Spinal cord (tissue), 10 donors: ENCODE data around the gene LRRC66. TPM values are rescaled to one million over a fixed set of nuclear protein-coding genes. Genes with fewer than 3 reads are reported as not detected.

Source experiments
- DNase-seq, 6 donors: peaks; one replicate each; pipeline versions ENCODE4 v3.0.0 to v3.0.0-alpha.2; 2013 to 2015; ENCODE audit warnings: low spot score in 6 of 6, low read depth in 4 of 6
- H3K27ac ChIP-seq: one replicate; pipeline ENCODE4 v1.5.1; 2013; ENCODE audit warnings: low read depth, low read length, control low read depth
- H3K27me3 ChIP-seq: one replicate; pipeline ENCODE4 v1.6.1; 2013; ENCODE audit warnings: low read length; ENCODE audit not compliant: control insufficient read depth, insufficient read depth
- H3K36me3 ChIP-seq: one replicate; pipeline ENCODE4 v1.6.1; 2013; ENCODE audit warnings: low read length; ENCODE audit not compliant: control insufficient read depth, insufficient read depth
- H3K4me1 ChIP-seq: one replicate; pipeline ENCODE4 v1.6.1; 2013; ENCODE audit warnings: low read length; ENCODE audit not compliant: control insufficient read depth, insufficient read depth
- H3K4me3 ChIP-seq: one replicate; pipeline ENCODE4 v1.5.1; 2013; ENCODE audit warnings: low read depth, low read length, control low read depth
- H3K9me3 ChIP-seq: one replicate; pipeline ENCODE4 v1.6.1; 2013; ENCODE audit warnings: low read length; ENCODE audit not compliant: control insufficient read depth, insufficient read depth
- WGBS: methylation state at CpG from one replicate; pipeline ENCODE4 v1.1.5; 2013; ENCODE audit warnings: missing lambda C conversion rate; ENCODE audit not compliant: insufficient coverage; 5-methylcytosine and 5-hydroxymethylcytosine counted together
- long read RNA-seq, 4 donors: transcript quantifications; one replicate each; lab custom pipeline, GENCODE V29; 2026
- polyA plus RNA-seq, 2 donors: library from polyadenylated mRNA; unstranded; fragments of 120-200 nt; gene quantifications; one replicate each; pipeline ENCODE4 v1.2.1, GENCODE V29; 2013; ENCODE audit not compliant: insufficient read length in 2 of 2
- total RNA-seq, 2 donors: library from RNA; depleted of rRNA in 1 of 2; stranded (reverse); fragments of 120-200 nt in 1 of 2; fragments of >200 nt in 1 of 2; gene quantifications; one replicate each; pipeline versions ENCODE4 v1.2.3 to v1.2.4, GENCODE V29; 2013 to 2014
- donor health status: healthy.

The LRRC66 gene
- under 1 TPM; 0.30 to 0.88 TPM for total RNA-seq
- polyA plus RNA-seq, result under 1 TPM; 0.82 to 0.86 TPM
- long read RNA-seq, donor 1, result 0 reads
- long read RNA-seq, donor 2, result 0 reads
- long read RNA-seq, donor 3, result 0 reads
- long read RNA-seq, donor 4, result 0 reads

- H3K27ac ChIP-seq, result no peak within 1 kb of the TSS
- peaks cover 15% of the 10 kb centered on the region for H3K36me3 ChIP-seq
- H3K4me1 ChIP-seq, result no peaks in the 10 kb centered on the region
- 96% methylated on average over 3 of the region's 6 CpGs for WGBS
- DNase-seq, result no peak
- no peaks in the 10 kb centered on the region for H3K9me3 ChIP-seq
- H3K27me3 ChIP-seq, result no peaks in the 10 kb centered on the region
- no peak within 1 kb of the TSS for H3K4me3 ChIP-seq
These were observed at the start of gene LRRC66 for GRCh38 chr4:52019936-52020657. Gene LRRC66 (minus strand): TSS chr4:52020363. CDS start chr4:52017613, 2,750 bp downstream.

- H3K4me3 ChIP-seq, result no peak overlapping the region
- no peaks in the 10 kb centered on the region for H3K4me1 ChIP-seq
- no peaks in the 10 kb centered on the region for H3K36me3 ChIP-seq
- no peaks in the 10 kb centered on the region for H3K9me3 ChIP-seq
- H3K27ac ChIP-seq, result no peak overlapping the region
- 100% methylated on average over 1 of the region's 1 CpG for WGBS
- DNase-seq, result peak in 1 of 6 donors; percentile 33
- H3K27me3 ChIP-seq, result peaks cover 3% of the 10 kb centered on the region
These were observed 49.4 kb upstream of the LRRC66 start for GRCh38 chr4:52069571-52069970.

- Histone ChIP-seq H3K27me3 (no peaks in the 10 kb centered on the region), H3K4me1 (no peaks in the 10 kb centered on the region), H3K4me3 (no peak overlapping the region), H3K27ac (no peak overlapping the region), H3K9me3 (no peaks in the 10 kb centered on the region), H3K36me3 (no peaks in the 10 kb centered on the region)
- WGBS, result no CpG with 5 or more reads among the region's 3 CpGs
- peak in 3 of 6 donors; percentile 4 to 56 (median 15) for DNase-seq
These were observed 39.2 kb upstream of the LRRC66 start for GRCh38 chr4:52059372-52059771.

- H3K4me3 ChIP-seq, result no peak overlapping the region
- DNase-seq, result no peak
- H3K9me3 ChIP-seq, result no peaks in the 10 kb centered on the region
- H3K27ac ChIP-seq, result no peak overlapping the region
- no peaks in the 10 kb centered on the region for H3K36me3 ChIP-seq
- no peaks in the 10 kb centered on the region for H3K4me1 ChIP-seq
- H3K27me3 ChIP-seq, result no peaks in the 10 kb centered on the region
- WGBS, result 91% methylated on average over 1 of the region's 1 CpG
These were observed 38.1 kb upstream of the LRRC66 start for GRCh38 chr4:52058275-52058674.

GRCh38 chr4:52057196-52057595 is 37.0 kb upstream of the LRRC66 start:
- peaks cover 2% of the 10 kb centered on the region for H3K27me3 ChIP-seq
- no peaks in the 10 kb centered on the region for H3K36me3 ChIP-seq
- H3K4me3 ChIP-seq, result no peak overlapping the region
- no peak overlapping the region for H3K27ac ChIP-seq
- H3K4me1 ChIP-seq, result peaks cover under 1% of the 10 kb centered on the region
- DNase-seq, result peak in 1 of 6 donors; percentile 22
- no peaks in the 10 kb centered on the region for H3K9me3 ChIP-seq

- no CpG with 5 or more reads among the region's 3 CpGs for WGBS
- DNase-seq, result no peak
These were observed 34.1 kb upstream of the LRRC66 start for GRCh38 chr4:52054254-52054653.

GRCh38 chr4:52052475-52052780 is 32.3 kb upstream of the LRRC66 start:
- WGBS, result 28% methylated on average over 2 of the region's 7 CpGs
- no peak for DNase-seq
- H3K4me3 ChIP-seq, result no peak overlapping the region

More at GRCh38 chr4:52054254-52054653, 34.1 kb upstream of the LRRC66 start:
- no peaks in the 10 kb centered on the region for H3K36me3 ChIP-seq
- H3K4me3 ChIP-seq, result no peak overlapping the region
- peaks cover 12% of the 10 kb centered on the region for H3K4me1 ChIP-seq
- peaks cover 21% of the 10 kb centered on the region for H3K27me3 ChIP-seq
- H3K9me3 ChIP-seq, result no peaks in the 10 kb centered on the region
- H3K27ac ChIP-seq, result no peak overlapping the region

GRCh38 chr4:52051615-52052474 is 31.7 kb upstream of the LRRC66 start:
- Histone ChIP-seq H3K4me3 (peak overlapping the region; percentile 50), H3K27ac (no peak overlapping the region), H3K4me1 (peaks cover 12% of the 10 kb centered on the region), H3K9me3 (no peaks in the 10 kb centered on the region), H3K36me3 (no peaks in the 10 kb centered on the region), H3K27me3 (peaks cover 22% of the 10 kb centered on the region)
- WGBS, result 5% methylated on average over 41 of the region's 46 CpGs
- DNase-seq, result peak in 2 of 6 donors; percentile 69

More at GRCh38 chr4:52052475-52052780, 32.3 kb upstream of the LRRC66 start:
- Histone ChIP-seq H3K4me1 (peaks cover 12% of the 10 kb centered on the region), H3K27ac (no peak overlapping the region), H3K36me3 (no peaks in the 10 kb centered on the region), H3K27me3 (peaks cover 22% of the 10 kb centered on the region), H3K9me3 (no peaks in the 10 kb centered on the region)

- Histone ChIP-seq H3K27me3 (peaks cover 22% of the 10 kb centered on the region), H3K27ac (no peak within 1 kb of the TSS), H3K9me3 (no peaks in the 10 kb centered on the region), H3K36me3 (no peaks in the 10 kb centered on the region), H3K4me1 (peaks cover 12% of the 10 kb centered on the region), H3K4me3 (peak within 1 kb of the TSS; percentile 50)
- under 1% methylated on average over 42 of the region's 44 CpGs for WGBS
- DNase-seq, result peak in 2 of 6 donors; percentile 6 to 15
These were observed 31.1 kb upstream of the LRRC66 start, which contains the start of gene SPATA18 for GRCh38 chr4:52051213-52051614. Gene SPATA18 (plus strand): TSS chr4:52051304. CDS start chr4:52051705, 401 bp downstream.
